GM23338 (cell line): ENCODE data around the gene KIRREL3. TPM values are rescaled to one million over a fixed set of nuclear protein-coding genes. Genes with fewer than 3 reads are reported as not detected.

Experiments used
- ATAC-seq: fragments of 200-7000 bp; cut with Tn5 transposase; 3 replicates; pipeline ENCODE4 v1.9.1; 2020
- DNase-seq: peaks from one replicate; pipeline ENCODE4 v3.0.0-alpha.2; 2015; ENCODE audit warnings: low spot score
- H2AFZ ChIP-seq: fragments of 200-600 bp; sonication (generic); 2 replicates; pipeline ENCODE4 v1.8.0; 2016; ENCODE audit warnings: antibody characterized with exemption, mild to moderate bottlenecking, moderate library complexity
- H3F3A ChIP-seq: fragments of 200-600 bp; sonication (generic); replicated peaks from 2 replicates; pipeline ENCODE4 v1.8.0; 2017; ENCODE audit warnings: antibody characterized with exemption, mixed run types, low read depth
- H3K27ac ChIP-seq: fragments of 200-600 bp; sonication (generic); 2 replicates; pipeline ENCODE4 v1.6.1; 2016; ENCODE audit warnings: low read depth
- H3K27me3 ChIP-seq: fragments of 200-600 bp; sonication (generic); 2 replicates; pipeline ENCODE4 v1.8.0; 2016; ENCODE audit warnings: mild to moderate bottlenecking, mixed run types, moderate library complexity; ENCODE audit not compliant: insufficient read depth
- H3K36me3 ChIP-seq: fragments of 200-600 bp; sonication (generic); 2 replicates; pipeline ENCODE4 v1.8.0; 2016; ENCODE audit warnings: mild to moderate bottlenecking; ENCODE audit not compliant: insufficient read depth
- H3K4me1 ChIP-seq: fragments of 200-600 bp; sonication (generic); 2 replicates; pipeline ENCODE4 v1.8.0; 2016; ENCODE audit warnings: mild to moderate bottlenecking, moderate library complexity; ENCODE audit not compliant: insufficient read depth
- H3K4me2 ChIP-seq: fragments of 200-600 bp; sonication (generic); 2 replicates; pipeline ENCODE4 v1.7.1; 2017; ENCODE audit warnings: mixed run types
- H3K4me3 ChIP-seq: fragments of 200-600 bp; sonication (generic); 2 replicates; pipeline ENCODE4 v1.6.1; 2016; ENCODE audit warnings: mixed run types
- H3K79me2 ChIP-seq: fragments of 200-600 bp; sonication (generic); replicated peaks from 2 replicates; pipeline ENCODE4 v1.8.0; 2017; ENCODE audit warnings: mild to moderate bottlenecking; ENCODE audit not compliant: insufficient read depth
- H3K9me2 ChIP-seq: fragments of 200-600 bp; sonication (generic); 2 replicates; pipeline ENCODE4 v1.8.0; 2017; ENCODE audit not compliant: insufficient read depth
- H4K20me1 ChIP-seq: fragments of 200-600 bp; sonication (generic); replicated peaks from 2 replicates; pipeline ENCODE4 v1.8.0; 2017; ENCODE audit warnings: mild to moderate bottlenecking; ENCODE audit not compliant: insufficient read depth
- H3K27ac Mint-ChIP-seq: 2 replicates; pipeline ENCODE4 v1.8.0; 2020; ENCODE audit warnings: inconsistent platforms, mild to moderate bottlenecking, moderate library complexity, mixed read lengths
- H3K27me3 Mint-ChIP-seq: 3 replicates; pipeline ENCODE4 v1.8.0; 2022; ENCODE audit warnings: low read depth, mild to moderate bottlenecking, moderate library complexity, mixed read lengths, inconsistent platforms; ENCODE audit not compliant: insufficient read depth, poor library complexity
- H3K36me3 Mint-ChIP-seq: 3 replicates; pipeline ENCODE4 v1.8.0; 2021; ENCODE audit warnings: low read depth, mild to moderate bottlenecking, inconsistent platforms, moderate library complexity, mixed read lengths
- H3K4me1 Mint-ChIP-seq: 3 replicates; pipeline ENCODE4 v1.8.0; 2020; ENCODE audit warnings: mild to moderate bottlenecking, inconsistent platforms, mixed read lengths
- H3K4me3 Mint-ChIP-seq: 3 replicates; pipeline ENCODE4 v1.8.0; 2021; ENCODE audit warnings: moderate library complexity, mild to moderate bottlenecking, inconsistent platforms, mixed read lengths
- H3K9me3 Mint-ChIP-seq: 3 replicates; pipeline ENCODE4 v1.8.0; 2020; ENCODE audit warnings: moderate library complexity, mild to moderate bottlenecking, inconsistent platforms, mixed read lengths
- CREB1 ChIP-seq: fragments of 250-450 bp; sonication (Bioruptor Pico); IDR thresholded peaks from 2 replicates; pipeline ENCODE4 v1.5.0; 2020; ENCODE audit warnings: low read depth, mild to moderate bottlenecking, moderate library complexity
- ETS1 ChIP-seq: IDR thresholded peaks from 2 replicates; pipeline ENCODE4 v1.6.1; 2016; ENCODE audit warnings: antibody characterized with exemption
- EZH2 ChIP-seq: fragments of 200-600 bp; sonication (generic); IDR thresholded peaks from one replicate; pipeline ENCODE4 v1.8.0; 2017; ENCODE audit warnings: antibody characterized with exemption, mild to moderate bottlenecking, low read depth; ENCODE audit not compliant: unreplicated experiment
- EZH2phosphoT487 ChIP-seq: fragments of 200-600 bp; sonication (generic); IDR thresholded peaks from one replicate; pipeline ENCODE4 v1.8.1; 2018; ENCODE audit warnings: antibody characterized with exemption; ENCODE audit not compliant: unreplicated experiment
- JUNB ChIP-seq: IDR thresholded peaks from one replicate; pipeline ENCODE4 v1.6.1; 2016; ENCODE audit warnings: antibody characterized with exemption; ENCODE audit not compliant: unreplicated experiment
- NANOG ChIP-seq: IDR thresholded peaks from 2 replicates; pipeline ENCODE4 v1.6.1; 2016; ENCODE audit warnings: antibody characterized with exemption, borderline replicate concordance
- POLR2AphosphoS5 ChIP-seq: IDR thresholded peaks from 2 replicates; pipeline ENCODE4 v1.6.1; 2016; ENCODE audit warnings: antibody characterized with exemption, low read depth
- REST ChIP-seq: IDR thresholded peaks from one replicate; pipeline ENCODE4 v1.6.1; 2018; ENCODE audit warnings: antibody characterized with exemption; ENCODE audit not compliant: unreplicated experiment
- STAT1 ChIP-seq: IDR thresholded peaks from one replicate; pipeline ENCODE4 v1.6.1; 2016; ENCODE audit warnings: antibody characterized with exemption; ENCODE audit not compliant: unreplicated experiment
- ZNF114 ChIP-seq: fragments of 250-450 bp; sonication (Bioruptor Pico); IDR thresholded peaks from 2 replicates; pipeline ENCODE4 v1.5.0; 2020; ENCODE audit warnings: mild to moderate bottlenecking, moderate library complexity
- ZNF331 ChIP-seq: fragments of 250-450 bp; sonication (Bioruptor Pico); IDR thresholded peaks from 2 replicates; pipeline ENCODE4 v1.5.0; 2020; ENCODE audit warnings: low read depth, mild to moderate bottlenecking, moderate library complexity
- ZNF462 ChIP-seq: fragments of 250-450 bp; sonication (Bioruptor Pico); IDR thresholded peaks from 2 replicates; pipeline ENCODE4 v1.5.0; 2020; ENCODE audit warnings: mild to moderate bottlenecking, moderate library complexity
- polyA plus RNA-seq: library from polyadenylated mRNA; unstranded; fragments of >200 nt; fragmentation: Nextera tagmentation; extraction: Ambion mirVana; gene quantifications from 2 replicates; pipeline ENCODE4 v1.2.1, GENCODE V29; 2016
- total RNA-seq: library from RNA; depleted of rRNA; stranded (reverse); fragments of >200 nt; shearing (Covaris generic); gene quantifications from 2 replicates; pipeline ENCODE4 v1.2.3, GENCODE V29; 2014
- TF ChIP-seq, protein P1 (sequence below), 2 experiments: fragments of 200-600 bp in 1 of 2; sonication (generic) in 1 of 2; conservative IDR thresholded peaks; 2 replicates each; pipeline versions ENCODE4 v1.5.1 to v1.6.1; 2016 to 2017; ENCODE audit warnings: antibody characterized with exemption in 2 of 2, low read depth in 2 of 2, mild to moderate bottlenecking in 2 of 2, moderate library complexity in 1 of 2

The KIRREL3 gene
- total and polyA plus RNA-seq, 2 experiments from 2014 or later = 0.13 to 1.5 TPM

GRCh38 chr11:126695293-126695692, 305.3 kb downstream of the KIRREL3 start:
- Mint-ChIP-seq H3K4me1 (peaks cover 23% of the 10 kb centered on the region), H3K9me3 (no peaks in the 10 kb centered on the region), H3K27ac (no peak overlapping the region; the same call in 1 of the 2 replicates), H3K4me3 (no peak overlapping the region), H3K36me3 (no peaks in the 10 kb centered on the region), H3K27me3 (peaks cover 5% of the 10 kb centered on the region)
- Histone ChIP-seq H3K79me2 (no peaks in the 10 kb centered on the region), H3K4me3 (no peak overlapping the region), H3K9me2 (no peaks in the 10 kb centered on the region), H3K36me3 (no peaks in the 10 kb centered on the region), H2AFZ (no peak overlapping the region), H3K4me1 (peaks cover 4% of the 10 kb centered on the region; the same call in 1 of the 2 replicates), H3F3A (no peaks in the 10 kb centered on the region), H4K20me1 (no peaks in the 10 kb centered on the region), H3K27me3 (no peaks in the 10 kb centered on the region), H3K4me2 (no peak overlapping the region), H3K27ac (no peak overlapping the region)
- ATAC-seq (no peak), DNase-seq (no peak)
- no peak for TF ChIP-seq JUNB
- TF ChIP-seq ZNF114 (CRISPR knock-in tag) = no peak
- TF ChIP-seq NANOG = no peak
- no peak for TF ChIP-seq ZNF462
- TF ChIP-seq ETS1 = no peak
- TF ChIP-seq, protein P1, sequence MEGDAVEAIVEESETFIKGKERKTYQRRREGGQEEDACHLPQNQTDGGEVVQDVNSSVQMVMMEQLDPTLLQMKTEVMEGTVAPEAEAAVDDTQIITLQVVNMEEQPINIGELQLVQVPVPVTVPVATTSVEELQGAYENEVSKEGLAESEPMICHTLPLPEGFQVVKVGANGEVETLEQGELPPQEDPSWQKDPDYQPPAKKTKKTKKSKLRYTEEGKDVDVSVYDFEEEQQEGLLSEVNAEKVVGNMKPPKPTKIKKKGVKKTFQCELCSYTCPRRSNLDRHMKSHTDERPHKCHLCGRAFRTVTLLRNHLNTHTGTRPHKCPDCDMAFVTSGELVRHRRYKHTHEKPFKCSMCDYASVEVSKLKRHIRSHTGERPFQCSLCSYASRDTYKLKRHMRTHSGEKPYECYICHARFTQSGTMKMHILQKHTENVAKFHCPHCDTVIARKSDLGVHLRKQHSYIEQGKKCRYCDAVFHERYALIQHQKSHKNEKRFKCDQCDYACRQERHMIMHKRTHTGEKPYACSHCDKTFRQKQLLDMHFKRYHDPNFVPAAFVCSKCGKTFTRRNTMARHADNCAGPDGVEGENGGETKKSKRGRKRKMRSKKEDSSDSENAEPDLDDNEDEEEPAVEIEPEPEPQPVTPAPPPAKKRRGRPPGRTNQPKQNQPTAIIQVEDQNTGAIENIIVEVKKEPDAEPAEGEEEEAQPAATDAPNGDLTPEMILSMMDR (conservative IDR thresholded peaks at IDR 0.05; ENCODE audit: low read depth in 2 of 2) = no peak
- no peak for TF ChIP-seq EZH2phosphoT487
- no peak for TF ChIP-seq REST
- no peak for TF ChIP-seq CREB1 (CRISPR knock-in tag)
- TF ChIP-seq STAT1 = no peak
- no peak for TF ChIP-seq POLR2AphosphoS5
- no peak for TF ChIP-seq ZNF331
- no peak for TF ChIP-seq EZH2
